ENCODE results near the gene OR14A2. TPM values are rescaled to one million over a fixed set of nuclear protein-coding genes. Genes with fewer than 3 reads are reported as not detected.
A peak's percentile ranks its signal among the peaks of the same experiment; 100 is the strongest.
"Not testable (repeated sequence)": the region's sequence is repeated elsewhere in the genome, so short reads cannot be mapped to it uniquely, and the experiment has no call there.

The OR14A2 gene
- not detected for total RNA-seq

DNA sequence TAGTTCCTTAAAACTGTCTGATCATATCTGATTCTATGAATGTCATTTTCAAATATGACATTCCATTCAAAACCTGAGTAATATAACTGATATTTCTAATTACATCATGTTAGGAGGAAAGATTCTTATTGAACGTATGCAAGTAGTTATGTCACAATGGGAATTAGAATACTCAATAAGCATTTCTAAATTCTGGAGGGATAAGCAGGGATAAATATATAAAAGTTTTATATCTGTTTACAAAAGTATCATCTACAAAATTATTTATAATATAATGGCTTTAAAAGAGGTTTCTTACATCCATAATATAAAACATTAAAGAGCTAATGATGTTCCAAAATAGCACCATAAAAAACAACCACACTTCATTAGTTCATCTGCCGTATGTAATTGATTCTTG is at the start of gene OR14A2:
OR14A2 (minus strand) TSS at position 101 of the 400 bp plus-strand sequence.
- no peak for ATAC-seq
- no peak for DNase-seq (ENCODE audit: low spot score)

DNA sequence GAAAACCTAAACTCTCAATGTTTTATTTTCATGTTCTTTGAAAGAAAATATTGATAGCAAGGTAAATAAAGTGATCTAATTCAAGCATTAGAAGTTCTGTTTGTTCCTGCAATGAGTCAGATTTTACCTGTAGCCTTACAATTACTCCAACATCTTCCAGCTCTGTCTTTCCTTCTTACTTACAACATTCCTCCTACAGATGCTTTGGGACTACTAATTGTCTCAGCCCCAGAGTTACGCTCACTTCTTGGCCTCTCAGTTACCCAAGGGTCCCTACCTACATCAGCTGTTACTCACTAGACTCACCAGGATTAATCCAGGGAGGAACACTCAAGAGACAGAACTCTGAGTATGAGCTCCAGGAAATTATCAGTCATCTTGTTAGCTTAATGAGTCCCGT is 49.6 kb upstream of the OR14A2 start:
- DNase-seq (ENCODE audit: low spot score) (no peak), ATAC-seq (no peak)

DNA sequence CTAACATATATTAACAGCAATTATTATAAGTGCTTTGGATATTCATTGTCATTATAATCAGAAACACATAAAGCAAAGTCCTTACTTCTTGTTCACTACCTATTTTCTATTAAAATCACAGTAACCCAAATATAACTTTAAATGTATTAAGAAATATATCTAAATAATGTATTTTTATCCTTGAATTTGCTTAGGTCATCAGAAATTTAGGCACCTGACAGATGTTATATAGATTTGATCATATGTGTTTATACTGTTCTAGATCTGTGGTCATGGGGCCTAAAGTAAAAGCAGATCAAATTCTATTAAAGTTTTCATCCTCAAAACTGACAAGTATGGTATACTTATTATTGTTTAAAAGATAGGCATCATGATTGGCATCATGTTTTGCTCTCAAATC is 21.7 kb upstream of the OR14A2 start:
- no peak for ATAC-seq

DNA sequence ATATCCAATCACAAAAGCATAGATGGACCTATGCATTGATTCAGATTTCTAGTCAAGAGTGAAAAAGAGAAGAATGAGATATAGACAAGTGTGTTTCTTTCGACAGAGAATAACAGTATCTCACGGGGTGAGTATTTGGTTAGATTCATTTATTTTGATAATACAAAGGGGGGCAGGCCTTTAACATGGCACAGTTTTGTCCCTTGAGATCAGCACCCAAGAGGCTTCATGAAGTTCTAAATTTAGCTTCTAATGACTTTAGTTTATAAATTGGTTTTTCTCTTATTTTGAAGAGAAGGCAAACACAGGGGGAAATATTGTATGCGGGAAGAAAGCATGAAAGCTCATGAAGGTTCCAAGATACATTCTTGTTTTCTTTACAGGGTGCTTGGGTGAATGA is 12.5 kb upstream of the OR14A2 start, which contains the start of gene OR1C1:
OR1C1 (minus strand) TSS at position 101 of the 400 bp plus-strand sequence. CDS start 2,150 bp downstream, outside the sequence.
- ATAC-seq (no peak), DNase-seq (ENCODE audit: low spot score) (no peak)

More for the DNA sequence above, 21.7 kb upstream of the OR14A2 start:
- no peak for DNase-seq (ENCODE audit: low spot score)

DNA sequence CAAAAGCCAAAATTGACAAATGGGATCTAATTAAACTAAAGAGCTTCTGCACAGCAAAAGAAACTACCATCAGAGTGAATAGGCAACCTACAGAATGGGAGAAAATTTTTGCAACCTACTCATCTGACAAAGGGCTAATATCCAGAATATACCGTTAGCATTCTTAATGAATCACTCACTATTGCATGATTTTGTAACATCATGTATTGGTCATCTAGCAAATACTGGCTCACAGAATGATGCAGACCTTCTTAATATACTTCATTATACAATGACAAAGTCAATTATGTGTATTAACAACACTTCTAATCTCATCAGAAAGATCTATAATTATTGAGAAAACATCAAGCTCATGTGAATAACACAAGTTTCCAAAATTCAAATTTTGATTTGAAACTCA is 6.4 kb upstream of the OR14A2 start:
- not testable (repeated sequence) for DNase-seq (ENCODE audit: low spot score); ATAC-seq

DNA sequence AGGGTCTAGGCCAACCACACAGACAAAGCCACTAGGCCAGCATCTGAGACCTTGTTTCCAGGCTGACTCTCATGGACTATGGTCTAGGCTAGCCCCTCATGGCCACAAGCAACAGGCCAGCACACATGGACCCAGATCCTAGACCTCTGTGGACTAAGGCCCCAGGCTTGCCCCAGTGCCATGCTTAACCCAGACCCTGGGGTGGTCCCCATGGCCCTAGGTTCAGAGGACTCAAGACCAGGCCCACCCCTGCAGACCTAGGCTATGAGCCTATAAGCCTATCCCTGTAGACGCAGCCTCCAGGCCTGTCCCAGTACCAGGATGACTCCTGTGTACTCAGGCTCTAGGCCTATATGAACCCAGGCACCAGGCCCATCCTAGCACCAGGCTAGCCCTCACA is 1.9 kb upstream of the OR14A2 start:
- DNase-seq (ENCODE audit: low spot score) (no peak), ATAC-seq (no peak)

DNA sequence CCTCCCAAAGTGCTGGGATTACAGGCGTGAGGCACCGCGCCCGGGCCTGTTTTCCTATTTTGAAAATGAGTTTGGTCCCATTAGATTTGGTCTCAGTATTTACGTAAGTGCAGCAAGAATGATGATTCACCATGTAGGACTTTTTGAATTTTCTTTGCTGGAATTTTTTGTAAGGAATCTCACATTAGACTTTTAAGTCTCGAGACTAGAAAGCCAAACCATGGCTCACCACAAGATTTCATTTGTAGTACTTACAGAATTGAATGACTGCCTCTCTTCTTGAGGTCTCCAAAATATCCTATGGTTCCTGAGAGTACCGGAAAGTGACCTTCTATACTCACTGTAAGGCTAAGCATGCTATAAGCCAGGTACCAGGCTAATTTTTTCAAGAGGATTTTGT is 325 bp downstream of the OR14A2 start:
- no peak for ATAC-seq

DNA sequence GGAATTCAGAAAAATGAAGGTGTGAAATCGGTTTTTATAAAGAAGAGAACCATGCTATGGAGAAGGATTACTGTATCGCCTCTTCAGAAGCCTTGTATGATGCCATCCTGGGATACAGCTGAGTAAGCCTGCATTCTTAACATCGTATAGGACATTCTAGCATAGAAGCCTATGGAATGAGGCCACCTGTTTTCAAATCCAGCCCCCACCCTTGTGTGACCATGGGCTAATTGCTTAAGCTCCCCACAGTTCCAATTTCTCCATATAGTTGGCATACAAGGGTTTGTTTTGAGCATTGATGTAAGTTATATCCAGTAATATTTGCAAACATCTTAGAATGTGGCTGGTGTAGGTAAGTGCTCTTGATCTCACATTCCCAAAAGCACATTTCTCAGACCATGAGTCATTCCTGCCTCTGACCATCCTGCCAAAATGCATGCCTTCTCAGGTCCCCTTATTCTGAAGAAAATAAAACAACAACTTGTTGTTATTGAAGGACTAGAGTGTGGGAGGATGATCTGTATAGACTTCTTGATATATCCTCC is 1.5 kb downstream of the OR14A2 start:
- DNase-seq (ENCODE audit: low spot score) (no peak), ATAC-seq (no peak)

More for the DNA sequence above, 325 bp downstream of the OR14A2 start:
- no peak for DNase-seq (ENCODE audit: low spot score)

DNA sequence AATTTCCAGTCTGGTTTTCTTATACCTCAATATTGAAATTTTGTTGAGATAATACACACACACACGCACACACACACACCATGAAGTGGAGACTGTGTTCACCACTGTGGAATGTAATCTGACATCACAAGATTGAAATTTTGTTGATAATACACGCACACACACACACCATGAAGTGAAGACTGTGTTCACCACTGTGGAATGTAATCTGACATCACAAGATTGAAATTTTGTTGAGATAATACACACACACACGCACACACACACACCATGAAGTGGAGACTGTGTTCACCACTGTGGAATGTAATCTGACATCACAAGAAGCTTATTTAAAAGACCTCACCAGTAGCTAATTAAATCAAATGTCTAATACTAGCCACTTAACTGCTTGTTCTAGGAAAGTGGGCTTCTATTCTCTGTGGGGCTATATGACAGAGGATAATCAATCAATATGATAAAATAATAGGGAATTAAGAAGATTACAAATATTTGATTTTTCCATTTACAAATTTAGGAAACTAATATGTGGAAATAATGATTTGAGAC is 5.7 kb downstream of the OR14A2 start:
- not testable (repeated sequence) for ATAC-seq; DNase-seq (ENCODE audit: low spot score)

DNA sequence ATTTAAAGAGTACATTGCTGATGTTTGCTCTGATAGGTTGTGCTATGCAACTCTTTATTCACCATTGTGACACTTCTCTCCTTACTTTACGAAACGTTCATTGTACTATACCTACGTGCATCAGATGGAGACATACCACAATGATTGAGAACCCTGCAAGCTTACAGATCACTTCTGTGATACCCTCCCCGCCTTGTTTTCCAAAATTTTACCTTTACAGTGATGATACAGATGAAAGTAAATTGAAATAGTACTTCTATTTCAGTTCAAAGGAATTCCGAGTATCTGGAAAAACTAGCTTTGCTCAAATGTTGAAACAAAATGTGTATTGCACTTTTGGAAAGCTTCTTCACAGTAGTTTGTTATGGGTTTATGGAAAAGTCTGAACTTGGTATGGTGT is 6.2 kb downstream of the OR14A2 start:
- no peak for ATAC-seq
- DNase-seq (ENCODE audit: low spot score): no peak

DNA sequence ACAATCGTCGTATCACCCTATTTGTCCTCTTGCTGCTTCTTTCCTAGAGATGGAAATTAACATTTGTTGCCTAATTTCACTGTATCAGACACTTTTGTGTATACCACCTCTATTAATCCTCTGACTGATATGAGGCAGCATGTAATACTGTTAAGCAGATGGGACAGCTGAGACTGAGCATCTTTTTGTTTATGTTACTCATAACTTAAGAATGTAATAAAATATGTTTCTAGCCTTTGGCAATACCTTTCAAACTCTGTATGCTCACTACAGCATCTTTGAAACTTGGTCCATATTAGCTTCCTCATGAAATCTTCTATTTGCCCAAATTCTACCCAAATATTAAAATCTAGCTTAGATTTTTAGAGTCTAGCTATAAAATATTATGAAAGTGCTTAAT is 7.2 kb downstream of the OR14A2 start:
- ATAC-seq (no peak), DNase-seq (ENCODE audit: low spot score) (no peak)

DNA sequence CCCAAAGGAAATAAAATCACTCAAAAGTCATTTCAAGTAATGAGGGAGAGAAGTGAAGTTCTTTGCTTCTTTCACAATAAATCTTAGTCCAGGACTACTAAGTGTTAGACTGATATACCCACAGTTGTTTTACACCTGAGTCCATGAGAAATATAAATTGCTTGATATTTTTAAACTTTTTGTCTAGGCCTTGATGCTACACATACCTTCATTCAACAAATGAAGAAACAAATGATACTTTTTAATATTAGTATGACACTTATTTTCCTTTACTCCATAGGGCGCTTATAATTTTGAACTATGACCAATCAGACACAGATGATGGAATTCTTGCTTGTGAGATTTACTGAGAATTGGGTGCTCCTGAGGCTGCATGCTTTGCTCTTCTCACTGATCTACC is 9.6 kb downstream of the OR14A2 start, which contains the start of gene OR14K1:
OR14K1 (plus strand) TSS at position 301 of the 400 bp plus-strand sequence; CDS start at position 301, 0 bp downstream.
- DNase-seq (ENCODE audit: low spot score) (no peak), ATAC-seq (no peak)

DNA sequence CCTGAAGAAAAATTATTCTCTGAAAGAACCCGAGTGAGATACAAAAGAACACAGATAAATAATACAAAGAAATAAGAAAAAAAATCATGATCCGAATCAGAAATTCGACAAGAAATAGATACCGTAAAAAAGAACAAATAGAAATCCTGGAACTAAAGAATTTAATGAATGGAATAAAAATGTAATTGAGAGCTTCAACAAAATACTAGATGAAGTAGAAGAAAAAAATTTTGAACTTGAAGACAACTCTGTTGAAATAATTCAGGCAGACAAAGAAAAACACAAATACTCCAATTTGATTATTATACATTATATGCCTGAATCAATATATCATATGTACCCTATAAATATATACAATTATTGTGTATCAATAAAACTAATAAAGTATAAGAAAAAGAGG is 26.7 kb downstream of the OR14A2 start:
- ATAC-seq (no peak), DNase-seq (ENCODE audit: low spot score) (no peak)

DNA sequence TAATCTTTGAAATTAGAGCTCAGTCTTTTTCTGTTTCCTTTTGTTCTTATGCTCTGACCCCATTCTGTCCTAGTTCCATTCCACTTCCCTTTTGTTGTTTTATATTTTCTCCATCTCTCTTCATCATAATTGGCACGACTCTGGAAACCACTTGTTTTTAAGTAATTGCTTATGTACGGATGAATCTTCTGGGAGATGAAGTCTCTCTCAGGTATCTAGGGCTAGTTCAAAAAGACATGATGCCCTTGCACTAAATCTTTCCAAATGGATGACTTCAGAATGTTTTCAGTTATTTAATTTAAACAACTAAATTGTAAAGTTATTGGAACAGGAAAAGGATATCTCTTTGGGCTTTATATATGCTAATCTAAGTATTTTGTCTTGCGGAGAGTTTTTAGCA is 31.4 kb downstream of the OR14A2 start, which contains the start of gene OR6F1:
OR6F1 (minus strand) TSS at position 101 of the 400 bp plus-strand sequence. CDS start 3,891 bp downstream, outside the sequence.
- ATAC-seq: no peak

DNA sequence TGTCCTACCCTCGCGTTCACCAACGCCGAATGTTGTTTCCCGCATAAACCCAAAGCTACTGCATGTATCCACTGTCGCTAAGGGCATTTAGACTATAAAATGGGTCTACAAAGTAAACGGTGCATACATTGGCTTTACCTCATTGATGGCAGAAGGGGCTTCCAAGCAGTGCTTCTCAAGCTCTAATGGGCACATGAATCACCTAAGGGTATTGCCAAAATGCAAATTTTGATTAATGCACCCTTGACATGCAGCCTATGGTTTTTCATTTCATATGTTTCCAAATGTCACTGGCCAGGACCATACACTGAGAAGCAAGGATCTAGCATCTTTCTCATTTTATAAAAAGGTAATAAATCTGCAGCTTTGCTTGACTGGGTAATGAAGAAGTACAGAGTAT is 34.2 kb downstream of the OR14A2 start:
- ATAC-seq: no peak

More for the DNA sequence above, 31.4 kb downstream of the OR14A2 start, which contains the start of gene OR6F1:
- DNase-seq (ENCODE audit: low spot score): no peak

DNA sequence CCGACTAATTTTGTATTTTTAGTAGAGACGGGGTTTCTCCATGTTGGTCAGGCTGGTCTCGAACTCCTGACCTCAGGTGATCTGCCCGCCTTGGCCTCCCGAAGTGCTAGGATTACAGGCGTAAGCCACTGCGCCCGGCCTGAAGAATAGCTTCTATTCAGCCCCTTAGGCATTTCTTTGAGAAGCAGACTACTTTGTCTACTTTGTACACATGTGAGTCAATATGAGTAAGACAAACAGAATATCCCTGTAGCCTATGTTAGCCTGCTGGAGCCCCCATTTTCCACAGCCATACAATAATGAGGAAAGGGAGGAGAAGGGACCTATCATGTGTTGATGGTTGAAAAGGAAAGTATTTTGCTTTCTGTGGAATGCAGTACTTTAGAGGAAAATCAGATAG is 37.3 kb downstream of the OR14A2 start:
- ATAC-seq; DNase-seq (ENCODE audit: low spot score): not testable (repeated sequence)

More for the DNA sequence above, 34.2 kb downstream of the OR14A2 start:
- DNase-seq (ENCODE audit: low spot score): no peak

DNA sequence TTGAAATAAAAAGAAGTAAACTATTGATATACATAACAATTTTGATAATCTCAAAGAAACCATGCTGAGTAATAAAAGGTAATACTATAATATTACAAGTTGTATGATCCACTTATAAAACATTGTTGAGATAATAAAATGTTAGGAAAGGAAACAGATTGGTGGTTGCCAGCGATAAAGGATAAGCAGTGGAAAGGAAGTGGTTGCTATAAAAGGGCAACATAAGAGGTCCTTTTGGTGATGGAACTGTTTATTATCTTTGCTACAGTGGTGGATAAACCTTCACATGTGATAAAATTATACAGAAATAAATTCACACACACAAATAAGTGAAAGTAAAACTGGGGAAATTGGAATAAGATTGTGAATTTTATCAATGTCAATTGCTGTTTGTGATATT is 46.6 kb downstream of the OR14A2 start:
- DNase-seq (ENCODE audit: low spot score) (no peak), ATAC-seq (no peak)

DNA sequence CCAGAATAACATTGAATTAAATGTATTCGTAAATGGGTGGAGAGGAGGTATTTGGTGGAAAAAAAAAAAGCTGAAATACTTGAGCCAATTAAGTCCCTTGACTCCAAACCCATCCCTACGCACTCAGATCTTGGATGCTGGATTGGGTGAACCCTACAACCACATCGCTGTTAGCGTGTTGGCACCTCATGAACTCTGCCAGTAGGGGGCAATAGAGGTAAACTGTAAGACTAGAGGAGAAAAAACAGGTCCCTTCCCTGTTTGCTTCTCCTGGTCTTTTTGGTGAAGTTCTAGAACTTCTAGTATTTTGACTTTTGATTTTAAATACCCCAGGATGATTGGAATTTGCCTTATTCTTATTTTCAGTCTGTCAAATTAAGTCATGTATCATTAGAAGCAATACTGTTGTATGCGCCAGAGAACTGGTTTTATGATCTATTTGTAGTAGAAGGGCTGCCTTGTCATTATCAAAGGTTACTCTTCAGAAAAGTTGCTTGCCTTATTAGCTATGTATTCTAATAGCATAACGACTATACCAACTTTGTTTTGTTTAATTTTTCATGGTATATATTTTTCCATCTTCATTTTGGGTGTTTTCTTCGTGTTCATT is 66.5 kb downstream of the OR14A2 start:
- ATAC-seq (peak; percentile 81), DNase-seq (ENCODE audit: low spot score) (no peak)

DNA sequence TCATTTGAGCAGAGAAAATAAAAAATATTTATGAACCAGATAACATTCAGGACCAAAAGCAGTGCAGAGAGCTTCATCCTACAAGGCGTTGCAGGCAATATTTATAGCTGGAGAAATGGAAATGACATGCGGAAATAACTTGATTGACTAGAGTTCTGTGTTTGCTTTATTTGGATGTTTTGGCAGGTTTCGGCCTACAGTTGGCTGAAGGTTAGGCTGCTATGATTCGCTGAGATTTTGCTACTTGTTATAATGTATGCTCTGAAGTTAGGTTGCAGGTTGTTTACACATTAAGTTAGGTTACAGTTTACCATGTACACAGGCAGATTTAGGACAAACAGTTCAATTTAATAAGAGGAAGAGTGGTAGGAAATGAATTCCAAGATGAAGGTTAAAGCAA is 67.8 kb downstream of the OR14A2 start:
- ATAC-seq: no peak
- DNase-seq (ENCODE audit: low spot score): no peak

DNA sequence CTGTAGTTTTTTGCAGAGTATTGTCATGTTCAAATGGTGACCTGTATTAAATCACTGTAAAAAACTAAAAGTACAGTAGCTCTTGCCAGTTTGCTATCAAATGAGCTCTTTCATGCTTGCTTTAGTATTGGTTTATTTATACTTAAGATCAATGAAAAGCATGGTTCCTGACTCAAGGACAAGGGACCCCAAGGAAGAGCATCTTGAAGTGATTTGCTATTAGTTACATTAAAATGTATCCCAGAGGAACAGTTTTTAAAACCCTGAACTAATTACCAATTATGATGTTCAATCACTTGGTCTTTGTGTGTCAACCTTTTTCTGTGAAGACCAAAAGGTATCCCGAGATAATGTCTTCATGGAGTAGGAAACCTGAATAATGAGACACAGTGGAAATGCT is 68.3 kb downstream of the OR14A2 start, which contains the start of gene OR13G1:
OR13G1 (minus strand) TSS at position 101 of the 400 bp plus-strand sequence. CDS start 6,698 bp downstream, outside the sequence.
- no peak for ATAC-seq

More for the DNA sequence above, 68.3 kb downstream of the OR14A2 start, which contains the start of gene OR13G1:
- DNase-seq (ENCODE audit: low spot score): no peak

Data from left lobe of liver (tissue), 2 donors.